ENCODE measurements around the gene SIRT7. TPM values are rescaled to one million over a fixed set of nuclear protein-coding genes. Genes with fewer than 3 reads are reported as not detected.
A peak's percentile ranks its signal among the peaks of the same experiment; 100 is the strongest.

Gene SIRT7
- total RNA-seq, 4 donors from 2014 or later, result 76.5 to 315 (median 172) TPM

DNA sequence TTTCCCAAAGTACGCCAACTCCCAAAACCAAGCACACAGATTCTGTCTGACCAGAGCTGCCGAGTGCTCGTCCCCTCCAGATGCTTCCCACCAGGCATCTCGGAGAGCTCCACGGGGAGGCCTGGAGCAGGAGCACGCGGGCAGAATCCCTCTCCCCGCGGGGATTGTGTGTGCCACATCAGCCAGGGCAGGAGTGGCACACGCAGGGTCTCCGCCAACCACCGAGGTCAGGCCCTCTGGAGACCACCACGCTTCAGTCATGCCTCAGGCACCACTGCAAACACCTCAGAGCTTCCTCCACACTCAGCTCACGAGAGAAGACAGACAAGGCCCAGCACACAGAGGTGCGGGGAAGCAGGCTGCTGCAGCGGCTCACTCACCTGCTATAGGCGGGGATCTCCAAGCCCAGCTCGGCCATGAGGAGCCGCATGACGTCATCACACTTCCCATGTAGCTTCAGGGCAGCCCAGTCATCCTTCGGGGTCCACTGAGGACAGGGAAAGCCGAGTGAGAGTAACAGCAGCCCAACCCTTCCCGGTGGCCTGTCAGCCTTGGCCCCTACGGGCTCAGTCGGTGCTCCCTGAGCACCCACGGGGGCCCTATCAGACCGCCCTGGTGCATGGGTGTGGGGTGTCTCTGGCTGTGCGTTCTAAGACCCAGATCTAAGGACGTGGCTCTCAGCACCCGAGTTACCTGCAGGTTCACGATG, 4.4 kb downstream of the SIRT7 start:
- in situ Hi-C loops (cut with MboI; ENCODE audit: low pct_ligation_motif_present in 1 of 4, low pct_unique_long_range_greater_than_20kb in 1 of 4, low sequenced_read_pairs in 3 of 4) (no loop called here), intact Hi-C loops (cut with DNase I; ENCODE audit: low total_unique reads) (no loop called here)
- Histone ChIP-seq H3K4me3 (no peak overlapping the region), H3K27ac (no peak overlapping the region), H3K36me3 (peaks cover 0 to 26% (median 10%) of the 10 kb centered on the region in 4 donors), H3K27me3 (no peaks in the 10 kb centered on the region), H3K4me1 (peaks cover 21 to 41% (median 29%) of the 10 kb centered on the region in 4 donors), H3K9me3 (no peaks in the 10 kb centered on the region)
- TF ChIP-seq POLR2AphosphoS5 (IDR thresholded peaks at IDR 0.05) (no peak), POLR2A (IDR thresholded peaks at IDR 0.05) (no peak), EP300 (IDR thresholded peaks at IDR 0.05; ENCODE audit: low read depth) (no peak)
- TF ChIP-seq, protein P1, sequence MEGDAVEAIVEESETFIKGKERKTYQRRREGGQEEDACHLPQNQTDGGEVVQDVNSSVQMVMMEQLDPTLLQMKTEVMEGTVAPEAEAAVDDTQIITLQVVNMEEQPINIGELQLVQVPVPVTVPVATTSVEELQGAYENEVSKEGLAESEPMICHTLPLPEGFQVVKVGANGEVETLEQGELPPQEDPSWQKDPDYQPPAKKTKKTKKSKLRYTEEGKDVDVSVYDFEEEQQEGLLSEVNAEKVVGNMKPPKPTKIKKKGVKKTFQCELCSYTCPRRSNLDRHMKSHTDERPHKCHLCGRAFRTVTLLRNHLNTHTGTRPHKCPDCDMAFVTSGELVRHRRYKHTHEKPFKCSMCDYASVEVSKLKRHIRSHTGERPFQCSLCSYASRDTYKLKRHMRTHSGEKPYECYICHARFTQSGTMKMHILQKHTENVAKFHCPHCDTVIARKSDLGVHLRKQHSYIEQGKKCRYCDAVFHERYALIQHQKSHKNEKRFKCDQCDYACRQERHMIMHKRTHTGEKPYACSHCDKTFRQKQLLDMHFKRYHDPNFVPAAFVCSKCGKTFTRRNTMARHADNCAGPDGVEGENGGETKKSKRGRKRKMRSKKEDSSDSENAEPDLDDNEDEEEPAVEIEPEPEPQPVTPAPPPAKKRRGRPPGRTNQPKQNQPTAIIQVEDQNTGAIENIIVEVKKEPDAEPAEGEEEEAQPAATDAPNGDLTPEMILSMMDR (IDR thresholded peaks at IDR 0.05), result no peak
- 94% methylated on average over 31 of the region's 31 CpGs; no CpG with 5 or more reads in 1 of the 2 donors for WGBS, 2 donors (ENCODE audit: low coverage in 1 of 2)
- no peak for DNase-seq

DNA sequence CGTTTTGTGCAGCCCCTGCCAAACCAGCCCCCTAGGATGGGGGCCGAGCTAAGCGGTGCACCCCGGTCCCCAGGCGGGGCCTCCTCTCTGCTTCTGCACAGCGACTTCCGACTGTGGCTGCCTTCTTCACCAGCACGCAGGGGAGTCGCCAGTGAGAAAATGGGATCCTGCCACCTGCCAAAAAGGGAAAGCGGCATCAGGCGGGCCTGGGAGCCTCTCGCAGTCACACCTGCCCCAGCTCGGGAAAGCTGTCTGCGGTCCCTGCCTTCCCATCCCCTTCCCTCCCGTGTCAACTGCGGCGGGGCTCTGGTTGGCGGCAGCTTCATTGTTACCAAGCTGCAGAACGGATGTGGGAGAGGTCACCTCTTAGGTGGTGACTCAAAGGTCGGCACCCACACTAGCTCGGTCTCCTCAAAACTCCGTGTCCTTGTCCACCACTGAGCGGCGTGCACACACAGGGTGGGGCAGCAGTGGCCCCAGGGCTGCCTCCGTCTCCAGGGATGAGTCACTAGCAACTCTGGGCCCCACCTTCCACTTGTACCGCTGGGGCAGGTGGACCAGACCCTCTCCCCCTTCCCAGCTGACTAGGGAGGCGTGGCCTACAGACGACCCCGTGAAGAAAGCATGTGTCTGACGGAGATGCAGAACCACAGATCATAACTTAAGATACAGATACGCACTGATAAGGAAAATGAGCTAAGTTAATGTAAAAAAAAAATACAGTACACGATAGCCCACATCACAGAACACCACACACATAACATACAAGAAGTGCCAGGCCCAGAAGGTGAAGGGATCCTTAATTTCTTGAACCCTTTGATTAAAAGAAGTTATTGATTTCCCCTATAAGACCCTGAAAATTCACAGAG, 5.3 kb downstream of the SIRT7 start:
- H3K4me3 ChIP-seq, result no peak overlapping the region
- no peaks in the 10 kb centered on the region for H3K9me3 ChIP-seq
- no peaks in the 10 kb centered on the region for H3K27me3 ChIP-seq
- 87 to 93% methylated on average over 3 to 32 of the region's 32 CpGs for WGBS, 2 donors (ENCODE audit: low coverage in 1 of 2)
- intact Hi-C loops (cut with DNase I; ENCODE audit: low total_unique reads) (no loop called here), in situ Hi-C loops (cut with MboI; ENCODE audit: low pct_ligation_motif_present in 1 of 4, low pct_unique_long_range_greater_than_20kb in 1 of 4, low sequenced_read_pairs in 3 of 4) (no loop called here)
- no peak overlapping the region for H3K27ac ChIP-seq
- peaks cover 16 to 36% (median 24%) of the 10 kb centered on the region in 4 donors for H3K4me1 ChIP-seq
- TF ChIP-seq EP300 (IDR thresholded peaks at IDR 0.05; ENCODE audit: low read depth) (no peak), POLR2A (IDR thresholded peaks at IDR 0.05) (no peak), POLR2AphosphoS5 (IDR thresholded peaks at IDR 0.05) (no peak)
- TF ChIP-seq, protein P1 (IDR thresholded peaks at IDR 0.05), result no peak
- DNase-seq, result no peak
- H3K36me3 ChIP-seq, result peaks cover 0 to 26% (median 10%) of the 10 kb centered on the region in 4 donors

DNA sequence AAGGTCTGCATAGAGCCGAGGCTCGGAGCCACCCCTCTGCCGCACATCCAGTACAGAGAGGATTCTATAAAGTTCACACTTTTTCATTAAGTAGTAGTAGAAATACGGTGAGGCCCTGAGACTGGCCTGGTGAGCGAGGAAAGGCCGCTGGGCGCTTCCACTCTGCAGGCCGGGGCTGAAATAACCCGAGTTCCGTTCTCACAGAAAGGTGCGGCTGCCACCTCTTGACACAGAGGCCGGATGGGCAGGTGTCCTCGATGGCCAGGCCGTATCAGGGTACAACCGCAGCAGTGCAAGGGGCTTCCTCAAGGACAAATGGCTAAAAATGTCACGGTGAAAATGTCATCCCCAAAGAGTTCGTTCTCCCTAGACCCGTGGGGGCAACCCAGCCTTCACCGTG, 6.0 kb downstream of the SIRT7 start:
- H3K27ac ChIP-seq, result peak overlapping the region; percentile 57 to 74 (median 72)
- TF ChIP-seq POLR2AphosphoS5 (IDR thresholded peaks at IDR 0.05) (no peak), EP300 (IDR thresholded peaks at IDR 0.05; ENCODE audit: low read depth) (no peak), POLR2A (IDR thresholded peaks at IDR 0.05) (no peak)
- TF ChIP-seq, protein P1 (IDR thresholded peaks at IDR 0.05), result no peak
- H3K4me3 ChIP-seq, result peak overlapping the region in 1 of 4 donors; percentile 27
- no peak for DNase-seq
- H3K36me3 ChIP-seq, result peaks cover 0 to 26% (median 10%) of the 10 kb centered on the region in 4 donors
- intact Hi-C loops (cut with DNase I; ENCODE audit: low total_unique reads) (no loop called here), in situ Hi-C loops (cut with MboI; ENCODE audit: low pct_ligation_motif_present in 1 of 4, low pct_unique_long_range_greater_than_20kb in 1 of 4, low sequenced_read_pairs in 3 of 4) (no loop called here)
- H3K27me3 ChIP-seq, result no peaks in the 10 kb centered on the region
- no peaks in the 10 kb centered on the region for H3K9me3 ChIP-seq
- peaks cover 14 to 30% (median 19%) of the 10 kb centered on the region in 4 donors for H3K4me1 ChIP-seq
- 89% methylated on average over 19 of the region's 19 CpGs; no CpG with 5 or more reads in 1 of the 2 donors for WGBS, 2 donors (ENCODE audit: low coverage in 1 of 2)

All from transverse colon (tissue), 4 donors.